PC-9 (cell line): ENCODE measurements around the gene B3GALNT1.

Experiments used
- EZH2 ChIP-seq: fragments of 200-600 bp; sonication (generic); IDR thresholded peaks from 2 replicates; pipeline ENCODE4 v1.8.0; 2017; ENCODE audit warnings: antibody characterized with exemption, low read depth
- TF ChIP-seq, protein P1 (sequence below): fragments of 200-600 bp; sonication (generic); conservative IDR thresholded peaks from 2 replicates; pipeline ENCODE4 v1.6.1; 2017; ENCODE audit warnings: mixed run types, antibody characterized with exemption, mild to moderate bottlenecking, moderate library complexity

DNA sequence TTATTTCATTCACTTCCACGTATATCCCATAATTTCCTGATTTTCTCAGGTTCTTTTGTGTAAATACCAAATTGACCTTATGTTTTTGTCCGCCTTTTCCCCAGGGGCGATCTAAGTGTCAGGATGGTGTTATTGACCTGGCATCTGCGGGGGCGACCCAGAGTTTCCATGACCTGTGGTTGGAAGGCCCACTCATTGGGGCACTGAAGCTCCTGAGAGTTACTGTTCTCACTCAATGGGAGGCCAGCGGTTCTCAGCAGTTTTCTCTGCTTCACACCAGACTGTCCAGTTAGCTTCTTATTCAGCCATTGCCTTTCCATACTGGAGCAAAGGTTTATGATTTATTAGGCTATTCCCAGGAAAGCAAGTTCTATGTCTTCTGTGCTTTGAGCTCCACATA lies 53.3 kb downstream of the B3GALNT1 start:
- TF ChIP-seq, protein P1, sequence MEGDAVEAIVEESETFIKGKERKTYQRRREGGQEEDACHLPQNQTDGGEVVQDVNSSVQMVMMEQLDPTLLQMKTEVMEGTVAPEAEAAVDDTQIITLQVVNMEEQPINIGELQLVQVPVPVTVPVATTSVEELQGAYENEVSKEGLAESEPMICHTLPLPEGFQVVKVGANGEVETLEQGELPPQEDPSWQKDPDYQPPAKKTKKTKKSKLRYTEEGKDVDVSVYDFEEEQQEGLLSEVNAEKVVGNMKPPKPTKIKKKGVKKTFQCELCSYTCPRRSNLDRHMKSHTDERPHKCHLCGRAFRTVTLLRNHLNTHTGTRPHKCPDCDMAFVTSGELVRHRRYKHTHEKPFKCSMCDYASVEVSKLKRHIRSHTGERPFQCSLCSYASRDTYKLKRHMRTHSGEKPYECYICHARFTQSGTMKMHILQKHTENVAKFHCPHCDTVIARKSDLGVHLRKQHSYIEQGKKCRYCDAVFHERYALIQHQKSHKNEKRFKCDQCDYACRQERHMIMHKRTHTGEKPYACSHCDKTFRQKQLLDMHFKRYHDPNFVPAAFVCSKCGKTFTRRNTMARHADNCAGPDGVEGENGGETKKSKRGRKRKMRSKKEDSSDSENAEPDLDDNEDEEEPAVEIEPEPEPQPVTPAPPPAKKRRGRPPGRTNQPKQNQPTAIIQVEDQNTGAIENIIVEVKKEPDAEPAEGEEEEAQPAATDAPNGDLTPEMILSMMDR: no peak
- TF ChIP-seq EZH2: no peak
